A673 (cell line): ENCODE measurements around the gene GPR119. TPM values are rescaled to one million over a fixed set of nuclear protein-coding genes. Genes with fewer than 3 reads are reported as not detected.

Experiments
- BruUV-seq: library from RNA; stranded (reverse); fragments of 400-500 nt; replicated peaks from 2 replicates; lab custom pipeline; 2021; lab: Mats Ljungman, UMichigan
- CTCF ChIA-PET: fragments of 300-600 bp; sonication (Branson Sonifier 250); formaldehyde crosslinking; loops from one replicate; lab custom pipeline; 2022; ENCODE audit warnings: antibody characterized with exemption; lab: Charles Lee
- POLR2A ChIA-PET: fragments of 300-600 bp; sonication (Branson Sonifier 250); formaldehyde crosslinking; loops from one replicate; lab custom pipeline; 2022; ENCODE audit warnings: antibody characterized with exemption; ENCODE audit not compliant: low non-redundant PET; lab: Charles Lee
- DNase-seq: peaks from one replicate; pipeline ENCODE4 v3.0.0-alpha.2; 2015; ENCODE audit warnings: low spot score
- H3K27ac ChIP-seq: fragments of 200-600 bp; sonication (generic); 2 replicates; pipeline ENCODE4 v1.5.1; 2016; ENCODE audit warnings: mixed run types, low read depth, mild to moderate bottlenecking, mixed read lengths, antibody characterized with exemption, low read length; ENCODE audit not compliant: poor library complexity, severe bottlenecking
- H3K27me3 ChIP-seq: fragments of 200-600 bp; sonication (generic); replicated peaks from 2 replicates; pipeline ENCODE4 v1.6.1; 2017; ENCODE audit warnings: mixed run types, low read depth, mild to moderate bottlenecking, mixed read lengths, antibody characterized with exemption, low read length; ENCODE audit not compliant: insufficient read depth, poor library complexity
- H3K36me3 ChIP-seq: fragments of 200-600 bp; sonication (generic); 2 replicates; pipeline ENCODE4 v1.6.1; 2016; ENCODE audit warnings: mixed run types, mild to moderate bottlenecking, mixed read lengths, antibody characterized with exemption, low read length; ENCODE audit not compliant: insufficient read depth, poor library complexity, severe bottlenecking
- H3K4me1 ChIP-seq: fragments of 200-600 bp; sonication (generic); 2 replicates; pipeline ENCODE4 v1.6.1; 2017; ENCODE audit warnings: mixed run types, mild to moderate bottlenecking, mixed read lengths, antibody characterized with exemption, low read length; ENCODE audit not compliant: insufficient read depth, poor library complexity, severe bottlenecking
- H3K4me3 ChIP-seq: fragments of 200-600 bp; sonication (generic); 2 replicates; pipeline ENCODE4 v1.5.1; 2016; ENCODE audit warnings: low read depth, mixed run types, mild to moderate bottlenecking, mixed read lengths, low read length; ENCODE audit not compliant: poor library complexity, severe bottlenecking
- H3K9me3 ChIP-seq: fragments of 200-600 bp; sonication (generic); 2 replicates; pipeline ENCODE4 v1.6.1; 2016; ENCODE audit warnings: mixed run types, low read depth, mild to moderate bottlenecking, mixed read lengths, antibody characterized with exemption, low read length; ENCODE audit not compliant: poor library complexity, severe bottlenecking
- EZH2 ChIP-seq: fragments of 200-600 bp; sonication (generic); IDR thresholded peaks from 2 replicates; pipeline ENCODE4 v1.6.1; 2017; ENCODE audit warnings: borderline replicate concordance, low read depth, mild to moderate bottlenecking, mixed read lengths, antibody characterized with exemption, low read length; ENCODE audit not compliant: poor library complexity, severe bottlenecking
- intact Hi-C: fragments of 100-400 bp; cut with micrococcal nuclease; formaldehyde crosslinking; loops from one replicate; pipeline ENCODE4 v1.10.0; 2022; ENCODE audit not compliant: unreplicated experiment
- total RNA-seq: library from RNA; stranded (reverse); gene quantifications from 2 replicates; pipeline ENCODE4 v1.2.3, GENCODE V29; 2021
- TF ChIP-seq, protein P1 (sequence below): fragments of 300-800, 200-600 bp; sonication (generic); conservative IDR thresholded peaks from 2 replicates; pipeline ENCODE4 v1.5.1; 2017; ENCODE audit warnings: low read depth, mild to moderate bottlenecking, antibody characterized with exemption, low read length, moderate library complexity, mixed read lengths

The GPR119 gene
- total RNA-seq, 1 experiment from 2014 or later = not detected

DNA sequence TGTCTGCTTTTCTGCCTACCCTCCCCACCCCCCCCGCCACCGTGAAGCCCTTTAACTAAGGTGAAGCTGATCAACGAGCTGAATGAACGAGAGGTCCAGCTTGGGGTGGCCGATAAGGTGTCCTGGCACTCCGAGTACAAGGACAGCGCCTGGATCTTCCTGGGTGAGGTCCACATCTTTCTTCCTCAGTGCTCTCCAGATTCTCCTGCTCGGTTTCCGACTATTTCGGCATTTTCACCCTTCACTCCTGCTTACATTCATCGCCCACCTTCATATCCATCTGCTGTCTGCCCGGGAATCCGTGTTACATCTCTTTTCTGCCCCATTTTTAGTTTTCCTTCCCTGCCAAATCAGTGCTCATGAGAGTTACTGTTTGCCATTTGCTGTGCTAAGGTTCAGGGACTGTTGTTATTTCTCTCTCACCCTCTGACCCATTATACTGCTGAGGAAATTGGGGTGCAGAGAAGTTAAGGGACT is 16.8 kb upstream of the GPR119 start:
- DNase-seq = no peak
- POLR2A ChIA-PET = no interaction called here
- H3K27me3 ChIP-seq = peaks cover 4% of the 10 kb centered on the region
- H3K27ac ChIP-seq = peak overlapping the region; percentile 74
- H3K36me3 ChIP-seq = no peaks in the 10 kb centered on the region
- no peaks in the 10 kb centered on the region for H3K4me1 ChIP-seq
- H3K9me3 ChIP-seq = no peaks in the 10 kb centered on the region
- CTCF ChIA-PET = no interaction called here
- BruUV-seq = TSS peak; percentile 62
- TF ChIP-seq, protein P1, sequence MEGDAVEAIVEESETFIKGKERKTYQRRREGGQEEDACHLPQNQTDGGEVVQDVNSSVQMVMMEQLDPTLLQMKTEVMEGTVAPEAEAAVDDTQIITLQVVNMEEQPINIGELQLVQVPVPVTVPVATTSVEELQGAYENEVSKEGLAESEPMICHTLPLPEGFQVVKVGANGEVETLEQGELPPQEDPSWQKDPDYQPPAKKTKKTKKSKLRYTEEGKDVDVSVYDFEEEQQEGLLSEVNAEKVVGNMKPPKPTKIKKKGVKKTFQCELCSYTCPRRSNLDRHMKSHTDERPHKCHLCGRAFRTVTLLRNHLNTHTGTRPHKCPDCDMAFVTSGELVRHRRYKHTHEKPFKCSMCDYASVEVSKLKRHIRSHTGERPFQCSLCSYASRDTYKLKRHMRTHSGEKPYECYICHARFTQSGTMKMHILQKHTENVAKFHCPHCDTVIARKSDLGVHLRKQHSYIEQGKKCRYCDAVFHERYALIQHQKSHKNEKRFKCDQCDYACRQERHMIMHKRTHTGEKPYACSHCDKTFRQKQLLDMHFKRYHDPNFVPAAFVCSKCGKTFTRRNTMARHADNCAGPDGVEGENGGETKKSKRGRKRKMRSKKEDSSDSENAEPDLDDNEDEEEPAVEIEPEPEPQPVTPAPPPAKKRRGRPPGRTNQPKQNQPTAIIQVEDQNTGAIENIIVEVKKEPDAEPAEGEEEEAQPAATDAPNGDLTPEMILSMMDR = no peak
- TF ChIP-seq EZH2 = no peak
- peak overlapping the region; percentile 74 for H3K4me3 ChIP-seq
- intact Hi-C loops = no loop called here

DNA sequence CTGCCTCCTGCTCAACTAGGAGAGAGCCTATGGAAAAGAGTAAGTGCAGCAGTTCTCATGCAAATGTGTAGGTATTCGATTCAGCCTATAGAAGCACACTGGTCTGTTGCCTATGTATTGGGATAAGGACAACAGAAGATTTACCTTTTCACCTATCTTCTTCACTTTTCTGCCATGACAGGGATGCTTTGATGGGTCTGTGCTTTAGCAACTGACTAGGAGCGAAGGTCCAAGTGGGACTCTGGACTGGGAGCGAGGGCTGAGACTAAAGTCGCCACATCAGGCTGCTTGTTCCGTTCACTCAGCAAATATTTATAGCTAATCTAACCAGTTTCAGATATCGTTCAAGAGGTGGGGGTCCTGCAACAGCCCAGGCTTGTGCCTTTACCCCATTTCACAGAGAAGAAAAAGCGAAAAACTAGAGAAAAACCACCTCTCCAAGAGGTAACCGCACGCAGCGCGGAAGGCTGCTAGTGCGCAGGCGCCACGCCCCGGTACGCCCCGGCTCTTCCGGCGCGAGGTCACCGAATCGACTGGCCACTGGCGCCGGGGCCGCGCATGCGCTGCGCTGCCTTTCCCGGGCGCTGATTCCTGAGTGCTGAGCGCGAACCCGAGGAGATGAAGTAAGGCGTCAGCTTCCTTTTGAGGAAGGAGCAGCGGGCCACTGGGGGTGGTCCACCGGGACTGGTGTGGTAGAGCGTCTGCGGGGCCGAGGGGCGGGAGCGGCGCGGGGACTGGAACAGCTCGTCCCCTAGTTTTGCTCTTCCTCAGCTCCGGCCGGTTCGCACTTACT is 16.1 kb upstream of the GPR119 start, which contains the start of gene RBMX2:
Gene RBMX2, plus strand, starts transcription at position 573 of the 793 bp plus-strand sequence. Its CDS starts 46 bp downstream, at position 619.
- TF ChIP-seq, protein P1 = no peak
- no peak for TF ChIP-seq EZH2
- no TSS peak for BruUV-seq
- Histone ChIP-seq H3K27ac (peak within 1 kb of the TSS; percentile 74), H3K9me3 (no peaks in the 10 kb centered on the region), H3K4me3 (peak within 1 kb of the TSS; percentile 74), H3K36me3 (no peaks in the 10 kb centered on the region), H3K27me3 (peaks cover 4% of the 10 kb centered on the region), H3K4me1 (no peaks in the 10 kb centered on the region)
- POLR2A ChIA-PET = no interaction called here
- CTCF ChIA-PET = no interaction called here
- intact Hi-C loops = no loop called here
- DNase-seq = peak; percentile 76

DNA sequence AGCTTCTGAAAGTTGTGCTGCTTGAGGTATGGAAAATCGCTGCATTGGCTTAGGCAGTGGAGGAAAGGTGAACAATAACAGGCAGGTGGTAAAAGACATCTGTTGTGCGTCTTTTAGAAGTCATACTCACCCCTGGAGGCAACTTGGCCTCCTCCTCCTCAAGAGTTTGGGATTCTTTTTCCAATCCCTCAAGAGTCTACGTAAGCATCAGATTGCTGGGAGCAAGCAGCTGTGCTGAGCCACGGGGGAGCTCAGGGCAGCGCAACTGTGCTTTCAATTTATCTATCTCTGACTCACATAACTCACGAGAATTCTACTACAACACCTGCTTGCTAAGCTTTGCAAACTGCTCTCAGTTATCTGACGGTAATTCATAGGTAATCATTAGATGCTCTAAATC is 9.9 kb upstream of the GPR119 start:
- POLR2A ChIA-PET = no interaction called here
- Histone ChIP-seq H3K4me1 (no peaks in the 10 kb centered on the region), H3K36me3 (no peaks in the 10 kb centered on the region), H3K4me3 (no peak overlapping the region), H3K9me3 (no peaks in the 10 kb centered on the region), H3K27me3 (peaks cover 4% of the 10 kb centered on the region), H3K27ac (no peak overlapping the region)
- CTCF ChIA-PET = no interaction called here
- TF ChIP-seq, protein P1 = no peak
- TF ChIP-seq EZH2 = no peak
- no peak for DNase-seq
- intact Hi-C loops = no loop called here
- BruUV-seq = no TSS peak
